Measurements from ENCODE around the gene OR7G2. TPM values are rescaled to one million over a fixed set of nuclear protein-coding genes. Genes with fewer than 3 reads are reported as not detected.

The OR7G2 gene
- total RNA-seq, 6 experiments from 2014 or later = not detected

DNA sequence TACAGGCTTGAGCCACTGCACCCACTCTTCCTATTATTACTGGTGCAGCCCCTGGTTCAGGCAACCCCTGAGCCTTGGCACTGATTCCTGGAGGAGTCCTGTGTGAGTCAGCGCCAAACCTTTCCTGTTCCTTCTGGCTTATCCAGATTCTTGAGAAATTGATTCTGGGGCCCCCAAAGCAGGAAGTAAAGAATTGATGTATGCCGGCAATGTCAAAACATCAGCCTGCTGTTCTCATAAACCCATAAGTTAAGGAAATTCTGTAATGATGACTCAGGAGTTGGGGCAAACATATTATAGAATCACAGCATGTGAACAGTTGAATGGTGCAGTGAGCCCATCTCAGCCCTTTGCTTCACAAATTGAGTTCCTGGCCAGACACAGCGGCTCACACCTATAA is 20.9 kb upstream of the OR7G2 start:
- Histone ChIP-seq H3K4me3 (no peak overlapping the region), H3K36me3 (no peaks in the 10 kb centered on the region), H3K4me1 (no peaks in the 10 kb centered on the region), H3K27ac (no peak overlapping the region), H3K27me3 (no peaks in the 10 kb centered on the region), H3K9me3 (no peaks in the 10 kb centered on the region)
- WGBS (ENCODE audit: insufficient coverage, low coverage, low lambda C conversion rate, missing lambda C conversion rate) = 44% methylated on average over 2 of the region's 3 CpGs
- intact Hi-C loops (cut with DNase I) = no loop called here
- TF ChIP-seq, protein P1, sequence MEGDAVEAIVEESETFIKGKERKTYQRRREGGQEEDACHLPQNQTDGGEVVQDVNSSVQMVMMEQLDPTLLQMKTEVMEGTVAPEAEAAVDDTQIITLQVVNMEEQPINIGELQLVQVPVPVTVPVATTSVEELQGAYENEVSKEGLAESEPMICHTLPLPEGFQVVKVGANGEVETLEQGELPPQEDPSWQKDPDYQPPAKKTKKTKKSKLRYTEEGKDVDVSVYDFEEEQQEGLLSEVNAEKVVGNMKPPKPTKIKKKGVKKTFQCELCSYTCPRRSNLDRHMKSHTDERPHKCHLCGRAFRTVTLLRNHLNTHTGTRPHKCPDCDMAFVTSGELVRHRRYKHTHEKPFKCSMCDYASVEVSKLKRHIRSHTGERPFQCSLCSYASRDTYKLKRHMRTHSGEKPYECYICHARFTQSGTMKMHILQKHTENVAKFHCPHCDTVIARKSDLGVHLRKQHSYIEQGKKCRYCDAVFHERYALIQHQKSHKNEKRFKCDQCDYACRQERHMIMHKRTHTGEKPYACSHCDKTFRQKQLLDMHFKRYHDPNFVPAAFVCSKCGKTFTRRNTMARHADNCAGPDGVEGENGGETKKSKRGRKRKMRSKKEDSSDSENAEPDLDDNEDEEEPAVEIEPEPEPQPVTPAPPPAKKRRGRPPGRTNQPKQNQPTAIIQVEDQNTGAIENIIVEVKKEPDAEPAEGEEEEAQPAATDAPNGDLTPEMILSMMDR (IDR thresholded peaks at IDR 0.05) = no peak
- TF ChIP-seq POLR2A (IDR thresholded peaks at IDR 0.05) = no peak
- DNase-seq (peak in 1 of 3 donors; percentile 3), ATAC-seq (no peak)

GRCh38 chr19:9126900-9127405 is 19.7 kb upstream of the OR7G2 start, which contains the start of gene OR7G3:
Gene OR7G3, minus strand, starts transcription at chr19:9126950. Its CDS starts 0 bp downstream, at chr19:9126950.
- Histone ChIP-seq H3K27me3 (no peaks in the 10 kb centered on the region), H3K27ac (no peak within 1 kb of the TSS), H3K4me3 (no peak within 1 kb of the TSS), H3K36me3 (no peaks in the 10 kb centered on the region), H3K4me1 (no peaks in the 10 kb centered on the region), H3K9me3 (no peaks in the 10 kb centered on the region)
- 38% methylated on average over 1 of the region's 1 CpG for WGBS (ENCODE audit: insufficient coverage, low coverage, low lambda C conversion rate, missing lambda C conversion rate)
- no peak for TF ChIP-seq POLR2A (IDR thresholded peaks at IDR 0.05)
- TF ChIP-seq, protein P1 (IDR thresholded peaks at IDR 0.05) = no peak
- no peak for DNase-seq
- intact Hi-C loops (cut with DNase I) = no loop called here
- ATAC-seq = no peak

- DNase-seq = no peak
- intact Hi-C loops (cut with DNase I) = no loop called here
These were observed 9.3 kb upstream of the OR7G2 start for GRCh38 chr19:9116547-9116946.

GRCh38 chr19:9115307-9115813 is 8.1 kb upstream of the OR7G2 start, which contains the start of gene OR7G1:
Gene OR7G1, minus strand, starts transcription at chr19:9115763. Its CDS starts 0 bp downstream, at chr19:9115763.
- H3K27me3 ChIP-seq = no peaks in the 10 kb centered on the region
- H3K4me1 ChIP-seq = no peaks in the 10 kb centered on the region
- H3K9me3 ChIP-seq = no peaks in the 10 kb centered on the region
- H3K36me3 ChIP-seq = no peaks in the 10 kb centered on the region
- H3K27ac ChIP-seq = no peak within 1 kb of the TSS
- intact Hi-C loops (cut with DNase I) = no loop called here
- DNase-seq (no peak), ATAC-seq (no peak)
- H3K4me3 ChIP-seq = no peak within 1 kb of the TSS
- TF ChIP-seq, protein P1 (IDR thresholded peaks at IDR 0.05) = no peak
- TF ChIP-seq POLR2A (IDR thresholded peaks at IDR 0.05) = no peak
- 72% methylated on average over 2 of the region's 2 CpGs for WGBS (ENCODE audit: insufficient coverage, low coverage, low lambda C conversion rate, missing lambda C conversion rate)

More at GRCh38 chr19:9116547-9116946, 9.3 kb upstream of the OR7G2 start:
- WGBS (ENCODE audit: insufficient coverage, low coverage, low lambda C conversion rate, missing lambda C conversion rate) = 54% methylated on average over 5 of the region's 5 CpGs
- Histone ChIP-seq H3K4me3 (no peak overlapping the region), H3K36me3 (no peaks in the 10 kb centered on the region), H3K4me1 (no peaks in the 10 kb centered on the region), H3K9me3 (no peaks in the 10 kb centered on the region), H3K27me3 (no peaks in the 10 kb centered on the region), H3K27ac (no peak overlapping the region)
- no peak for TF ChIP-seq POLR2A (IDR thresholded peaks at IDR 0.05)
- TF ChIP-seq, protein P1 (IDR thresholded peaks at IDR 0.05) = no peak
- no peak for ATAC-seq
